Measurements from ENCODE around the gene NRP1.

- no peak for TF ChIP-seq BACH2 (CRISPR knock-in tag; IDR thresholded peaks at IDR 0.05; ENCODE audit: borderline replicate concordance)
- no peak for TF ChIP-seq SNAI2 (CRISPR knock-in tag; IDR thresholded peaks at IDR 0.05)
- TF ChIP-seq RARB (CRISPR knock-in tag; IDR thresholded peaks at IDR 0.05) = no peak
These were observed 135.9 kb downstream of the NRP1 start for GRCh38 chr10:33198610-33199009.
